H9 (cell line): ENCODE results near the gene BARX1. TPM values are rescaled to one million over a fixed set of nuclear protein-coding genes. Genes with fewer than 3 reads are reported as not detected.

Experiments
- DNase-seq: peaks from one replicate; pipeline ENCODE4 v3.0.0-alpha.2; 2017
- H2AFZ ChIP-seq: one replicate; pipeline ENCODE4 v1.6.1; 2013; ENCODE audit warnings: mild to moderate bottlenecking, low read length, control low read depth, moderate library complexity
- H2AK5ac ChIP-seq: 2 replicates; pipeline ENCODE4 v1.6.1; 2013; ENCODE audit warnings: low read length, control low read depth, mixed read lengths; ENCODE audit not compliant: insufficient read length
- H2BK120ac ChIP-seq: one replicate; pipeline ENCODE4 v1.6.1; 2013; ENCODE audit warnings: low read depth, mild to moderate bottlenecking, low read length, control low read depth, inconsistent platforms; ENCODE audit not compliant: poor library complexity, severe bottlenecking
- H2BK12ac ChIP-seq: 2 replicates; pipeline ENCODE4 v1.6.1; 2013; ENCODE audit warnings: low read length, control low read depth, mixed read lengths, low read depth; ENCODE audit not compliant: insufficient read length
- H2BK15ac ChIP-seq: 2 replicates; pipeline ENCODE4 v1.6.1; 2013; ENCODE audit warnings: low read depth, low read length, control low read depth
- H2BK20ac ChIP-seq: one replicate; pipeline ENCODE4 v1.6.1; 2013; ENCODE audit warnings: low read depth, mild to moderate bottlenecking, low read length, control low read depth, inconsistent platforms; ENCODE audit not compliant: poor library complexity, severe bottlenecking
- H2BK5ac ChIP-seq: 2 replicates; pipeline ENCODE4 v1.6.1; 2013; ENCODE audit warnings: low read length, control low read depth, mixed read lengths; ENCODE audit not compliant: insufficient read length
- H3K14ac ChIP-seq: 2 replicates; pipeline ENCODE4 v1.6.1; 2013; ENCODE audit warnings: low read length, control low read depth; ENCODE audit not compliant: insufficient read depth
- H3K18ac ChIP-seq: 2 replicates; pipeline ENCODE4 v1.6.1; 2013; ENCODE audit warnings: low read depth, mild to moderate bottlenecking, mixed read lengths, low read length, control low read depth; ENCODE audit not compliant: insufficient read length
- H3K23ac ChIP-seq: 2 replicates; pipeline ENCODE4 v1.6.1; 2013; ENCODE audit warnings: low read length, control low read depth, mixed read lengths, low read depth; ENCODE audit not compliant: insufficient read length
- H3K23me2 ChIP-seq: 2 replicates; pipeline ENCODE4 v1.6.1; 2013; ENCODE audit warnings: low read depth, mild to moderate bottlenecking, mixed read lengths, low read length, control low read depth; ENCODE audit not compliant: insufficient read length, poor library complexity, severe bottlenecking
- H3K27ac ChIP-seq: 2 replicates; pipeline ENCODE4 v1.5.1; 2013; ENCODE audit warnings: low read length, control low read depth, mixed read lengths, low read depth; ENCODE audit not compliant: insufficient read length
- H3K27me3 ChIP-seq: 2 replicates; pipeline ENCODE4 v1.6.1; 2013; ENCODE audit warnings: low read length, control low read depth, inconsistent platforms; ENCODE audit not compliant: insufficient read depth
- H3K4ac ChIP-seq: 2 replicates; pipeline ENCODE4 v1.6.1; 2013; ENCODE audit warnings: low read depth, mild to moderate bottlenecking, control low read depth, inconsistent platforms, low read length, moderate library complexity
- H3K4me1 ChIP-seq: 2 replicates; pipeline ENCODE4 v1.6.1; 2013; ENCODE audit warnings: low read length, control low read depth, inconsistent platforms; ENCODE audit not compliant: insufficient read depth
- H3K4me2 ChIP-seq: 2 replicates; pipeline ENCODE4 v1.6.1; 2013; ENCODE audit warnings: low read length, control low read depth, mixed read lengths; ENCODE audit not compliant: insufficient read length, insufficient read depth
- H3K56ac ChIP-seq: 2 replicates; pipeline ENCODE4 v1.6.1; 2013; ENCODE audit warnings: low read depth, mild to moderate bottlenecking, mixed read lengths, low read length, control low read depth; ENCODE audit not compliant: insufficient read length
- H3K79me1 ChIP-seq: 2 replicates; pipeline ENCODE4 v1.6.1; 2013; ENCODE audit warnings: low read depth, mild to moderate bottlenecking, moderate library complexity, low read length, control low read depth, inconsistent platforms; ENCODE audit not compliant: insufficient read depth, poor library complexity, severe bottlenecking
- H3K79me2 ChIP-seq: 2 replicates; pipeline ENCODE4 v1.6.1; 2013; ENCODE audit warnings: low read length, control low read depth, inconsistent platforms; ENCODE audit not compliant: insufficient read depth
- H3K9ac ChIP-seq: 2 replicates; pipeline ENCODE4 v1.6.1; 2013; ENCODE audit warnings: low read length, control low read depth, mixed read lengths; ENCODE audit not compliant: insufficient read length; ENCODE audit errors: extremely low read depth
- H3K9me3 ChIP-seq: one replicate; pipeline ENCODE4 v1.6.1; 2013; ENCODE audit warnings: low read depth, low read length, inconsistent platforms; ENCODE audit not compliant: control insufficient read depth
- H3T11ph ChIP-seq: one replicate; pipeline ENCODE4 v1.6.1; 2013; ENCODE audit warnings: mild to moderate bottlenecking, low read length, control low read depth, inconsistent platforms
- H4K20me1 ChIP-seq: one replicate; pipeline ENCODE4 v1.6.1; 2013; ENCODE audit not compliant: control insufficient read depth, insufficient read length, insufficient read depth
- H4K5ac ChIP-seq: 2 replicates; pipeline ENCODE4 v1.6.1; 2013; ENCODE audit warnings: low read depth, mild to moderate bottlenecking, mixed read lengths, low read length, control low read depth; ENCODE audit not compliant: insufficient read length
- H4K8ac ChIP-seq: replicated peaks from 2 replicates; pipeline ENCODE4 v1.6.1; 2013; ENCODE audit warnings: low read length, control low read depth, mixed read lengths, low read depth; ENCODE audit not compliant: insufficient read length
- H4K91ac ChIP-seq: 2 replicates; pipeline ENCODE4 v1.6.1; 2013; ENCODE audit warnings: low read depth, mild to moderate bottlenecking, moderate library complexity, mixed read lengths, low read length, control low read depth; ENCODE audit not compliant: insufficient read length
- H3K27ac Mint-ChIP-seq, 3 experiments: 2 replicates in 2 of 3; 3 replicates in 1 of 3; pipeline ENCODE4 v1.8.0; 2020 to 2021; ENCODE audit warnings: mixed read lengths in 3 of 3, mild to moderate bottlenecking in 1 of 3, moderate library complexity in 1 of 3
- H3K27me3 Mint-ChIP-seq: 2 replicates; pipeline ENCODE4 v1.8.0; 2021; ENCODE audit warnings: low read depth, mild to moderate bottlenecking, moderate library complexity, mixed read lengths
- H3K36me3 Mint-ChIP-seq, 3 experiments: 2 replicates in 2 of 3; 3 replicates in 1 of 3; pipeline ENCODE4 v1.8.0; 2020 to 2021; ENCODE audit warnings: low read depth in 3 of 3, mixed read lengths in 3 of 3; ENCODE audit not compliant: insufficient read depth in 1 of 3
- H3K4me1 Mint-ChIP-seq, 2 experiments: 2 replicates each; pipeline ENCODE4 v1.8.0; 2020; ENCODE audit warnings: mixed read lengths in 2 of 2
- H3K4me3 Mint-ChIP-seq, 2 experiments: 2 replicates in 1 of 2; 3 replicates in 1 of 2; pipeline ENCODE4 v1.8.0; 2020 to 2021; ENCODE audit warnings: mild to moderate bottlenecking in 2 of 2, mixed read lengths in 2 of 2, moderate library complexity in 1 of 2
- H3K9me3 Mint-ChIP-seq, 2 experiments: 2 replicates in 1 of 2; 3 replicates in 1 of 2; pipeline ENCODE4 v1.8.0; 2020; ENCODE audit warnings: mild to moderate bottlenecking in 2 of 2, mixed read lengths in 2 of 2, moderate library complexity in 1 of 2
- CTCF ChIP-seq: fragments of 200-600 bp; sonication (generic); conservative IDR thresholded peaks from 3 replicates; pipeline ENCODE4 v1.8.0; 2021; ENCODE audit warnings: antibody characterized with exemption, mild to moderate bottlenecking
- WGBS: extraction: QIAGEN DNeasy Blood & Tissue Kit; methylation state at CpG from one replicate; pipeline ENCODE4 v1.1.7; 2013; ENCODE audit warnings: missing lambda C conversion rate, low lambda C conversion rate, mixed read lengths; ENCODE audit not compliant: insufficient read length; ENCODE audit errors: extremely low coverage; 5-methylcytosine and 5-hydroxymethylcytosine counted together
- total RNA-seq: library from RNA; stranded (reverse); gene quantifications from 2 replicates; pipeline ENCODE4 v1.2.1, GENCODE V29; 2021

BARX1 gene
- total RNA-seq, 1 experiment from 2014 or later = 1.2 TPM

DNA sequence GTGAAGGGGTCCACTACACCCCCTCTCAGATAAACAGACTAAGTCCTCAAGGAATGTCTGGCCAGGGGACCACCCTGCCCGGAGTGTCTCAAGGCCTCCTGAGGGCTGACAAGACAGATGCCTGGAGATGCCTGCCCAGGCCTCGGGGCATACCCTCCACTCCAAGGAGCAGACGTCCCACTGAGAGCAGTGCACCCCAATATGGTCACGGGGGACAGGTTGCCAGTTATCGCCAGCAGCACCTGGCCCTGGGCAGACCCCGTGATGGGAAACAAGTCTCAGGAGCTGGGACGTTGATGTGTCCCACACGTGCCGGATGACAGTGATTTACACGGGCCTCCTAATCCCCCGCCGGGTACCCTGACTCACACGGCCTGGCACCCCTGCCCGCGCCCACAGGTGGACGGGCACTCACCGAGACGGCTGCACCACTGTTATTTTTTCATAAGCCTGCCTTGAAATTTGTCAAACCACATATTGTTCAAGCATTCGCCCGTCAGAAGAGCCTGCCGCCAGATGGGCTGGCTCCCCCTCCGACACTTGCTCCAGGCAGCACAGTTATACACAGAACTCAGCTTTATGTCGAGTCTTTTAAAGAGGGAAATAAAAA, 43.9 kb downstream of the BARX1 start:
- Histone ChIP-seq H2BK15ac (no peak overlapping the region), H3K9ac (no peak overlapping the region), H3K23me2 (no peaks in the 10 kb centered on the region), H3K79me1 (no peaks in the 10 kb centered on the region), H3K27ac (no peak overlapping the region), H2BK5ac (no peak overlapping the region), H3K14ac (no peak overlapping the region), H2AFZ (no peak overlapping the region), H4K8ac (no peak overlapping the region), H3K18ac (no peak overlapping the region), H4K5ac (no peak overlapping the region), H4K20me1 (no peaks in the 10 kb centered on the region), H2AK5ac (no peak overlapping the region), H3K23ac (no peak overlapping the region), H2BK12ac (no peak overlapping the region), H4K91ac (no peak overlapping the region), H3K4me1 (no peaks in the 10 kb centered on the region), H2BK20ac (no peak overlapping the region), H3K56ac (no peak overlapping the region), H3K4me2 (no peak overlapping the region), H3T11ph (no peak overlapping the region), H3K9me3 (no peaks in the 10 kb centered on the region), H3K79me2 (no peaks in the 10 kb centered on the region), H2BK120ac (no peak overlapping the region), H3K4ac (no peak overlapping the region), H3K27me3 (no peaks in the 10 kb centered on the region)
- H3K4me3 Mint-ChIP-seq = no peak overlapping the region
- H3K27me3 Mint-ChIP-seq = peaks cover 14% of the 10 kb centered on the region
- no CpG with 5 or more reads among the region's 23 CpGs for WGBS
- no peak for TF ChIP-seq CTCF
- H3K36me3 Mint-ChIP-seq = no peaks in the 10 kb centered on the region
- no peak for DNase-seq
- peak overlapping the region in 1 of 3 experiments; percentile 70; a peak in 1 of 7 replicates for H3K27ac Mint-ChIP-seq
- H3K9me3 Mint-ChIP-seq = peaks cover 3% of the 10 kb centered on the region in 2 experiments; a peak in 3 of 5 replicates
- H3K4me1 Mint-ChIP-seq = peaks cover 10 to 22% of the 10 kb centered on the region in 2 experiments
